K562 treated with DMSO at 1 percent for 12 hours (cell line): ENCODE measurements around the gene LCE4A. TPM values are rescaled to one million over a fixed set of nuclear protein-coding genes. Genes with fewer than 3 reads are reported as not detected.

Experiments used
- total RNA-seq: library from RNA; unstranded; fragments of 300-600 nt; gene quantifications from 2 replicates; pipeline ENCODE4 v1.2.3, GENCODE V29; 2022; ENCODE audit not compliant: insufficient read depth

LCE4A gene, protein sequence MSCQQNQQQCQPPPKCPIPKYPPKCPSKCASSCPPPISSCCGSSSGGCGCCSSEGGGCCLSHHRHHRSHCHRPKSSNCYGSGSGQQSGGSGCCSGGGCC
- not detected in 2 replicates for total RNA-seq

DNA sequence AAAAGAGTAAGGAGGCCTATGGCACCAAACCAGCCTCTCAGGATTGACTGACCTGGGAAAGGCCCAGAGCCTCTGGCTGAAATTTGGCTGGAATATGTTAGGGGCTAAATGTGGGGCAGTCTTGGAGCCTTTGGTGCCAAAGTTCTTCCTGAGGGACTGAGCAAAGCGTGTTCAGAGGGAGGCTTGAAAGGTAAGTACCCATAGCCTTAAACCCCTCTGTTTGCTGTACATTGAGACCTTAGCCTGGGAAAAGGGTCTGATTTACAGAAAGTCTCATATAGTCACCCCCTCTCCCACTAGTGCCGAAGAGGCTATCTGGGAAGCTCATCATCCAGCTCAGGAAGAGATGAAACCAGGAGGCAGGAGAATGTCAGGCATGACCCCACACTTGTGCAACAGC, at the start of gene LCE4A:
TSS of gene LCE4A (plus strand) at position 301 of the 400 bp plus-strand sequence. CDS start 916 bp downstream, outside the sequence.

GRCh38 chr1:152663098-152663497, 44.9 kb upstream of the LCE4A start, which contains the start of gene LCE2D:
TSS of gene LCE2D (plus strand) at chr1:152663380. CDS start at chr1:152664106, 726 bp downstream.

GRCh38 chr1:152674983-152675382, 33.0 kb upstream of the LCE4A start, which contains the start of gene LCE2C:
TSS of gene LCE2C (plus strand) at chr1:152675279. CDS start at chr1:152676016, 737 bp downstream.

GRCh38 chr1:152685823-152686222, 22.1 kb upstream of the LCE4A start, which contains the start of gene LCE2B:
TSS of gene LCE2B (plus strand) at chr1:152686123. CDS start at chr1:152686844, 721 bp downstream.

GRCh38 chr1:152697701-152698600, 10.0 kb upstream of the LCE4A start, which contains the start of gene LCE2A:
TSS of gene LCE2A (plus strand) at chr1:152698345. CDS start at chr1:152698902, 557 bp downstream.

GRCh38 chr1:152757747-152758146, 49.8 kb downstream of the LCE4A start, which contains the start of gene KPRP:
TSS of gene KPRP (plus strand) at chr1:152758025. CDS start at chr1:152759589, 1,564 bp downstream.

Other genes starting within 250 kb of the LCE4A start
- not detected in 2 replicates for gene LCE5A, start 197.4 kb upstream of the LCE4A start, total RNA-seq
- gene CRCT1, start 193.7 kb upstream of the LCE4A start, total RNA-seq = not detected in 2 replicates
- not detected in 2 replicates for gene LCE3E, start 141.4 kb upstream of the LCE4A start, total RNA-seq
- not detected in 2 replicates for gene LCE3D, start 127.6 kb upstream of the LCE4A start, total RNA-seq
- gene LCE3C, start 107.9 kb upstream of the LCE4A start, total RNA-seq = not detected in 2 replicates
- not detected in 2 replicates for gene LCE3B, start 94.3 kb upstream of the LCE4A start, total RNA-seq
- not detected in 2 replicates for gene LCE3A, start 85.1 kb upstream of the LCE4A start, total RNA-seq
- not detected in 2 replicates for gene LCE2D, start 44.8 kb upstream of the LCE4A start, total RNA-seq
- gene LCE2C, start 32.9 kb upstream of the LCE4A start, total RNA-seq = not detected in 2 replicates
- not detected in 2 replicates for gene LCE2B, start 22.0 kb upstream of the LCE4A start, total RNA-seq
- gene LCE2A, start 9.8 kb upstream of the LCE4A start, total RNA-seq = not detected in 2 replicates
- gene KPRP, start 49.9 kb downstream of the LCE4A start, total RNA-seq = not detected in 2 replicates
- not detected in 2 replicates for gene LCE1F, start 67.0 kb downstream of the LCE4A start, total RNA-seq
- not detected in 2 replicates for gene LCE1E, start 78.1 kb downstream of the LCE4A start, total RNA-seq
- gene LCE1D, start 88.6 kb downstream of the LCE4A start, total RNA-seq = not detected in 2 replicates
- not detected in 2 replicates for gene LCE1C, start 98.5 kb downstream of the LCE4A start, total RNA-seq
- not detected in 2 replicates for gene LCE1B, start 103.8 kb downstream of the LCE4A start, total RNA-seq
- not detected in 2 replicates for gene LCE1A, start 119.3 kb downstream of the LCE4A start, total RNA-seq
- gene LCE6A, start 134.7 kb downstream of the LCE4A start, total RNA-seq = not detected in 2 replicates
- not detected in 2 replicates for gene LCE7A, start 151.8 kb downstream of the LCE4A start, total RNA-seq
- not detected in 2 replicates for gene SMCP, start 170.2 kb downstream of the LCE4A start, total RNA-seq
- not detected in 2 replicates for gene IVL, start 200.4 kb downstream of the LCE4A start, total RNA-seq
- gene SPRR5, start 239.0 kb downstream of the LCE4A start, total RNA-seq = not detected in 2 replicates